ENCODE results near the gene XYLT1. TPM values are rescaled to one million over a fixed set of nuclear protein-coding genes. Genes with fewer than 3 reads are reported as not detected.

Gene XYLT1
- polyA plus RNA-seq, 1 donor from 2014 or later = 3.3 TPM

DNA sequence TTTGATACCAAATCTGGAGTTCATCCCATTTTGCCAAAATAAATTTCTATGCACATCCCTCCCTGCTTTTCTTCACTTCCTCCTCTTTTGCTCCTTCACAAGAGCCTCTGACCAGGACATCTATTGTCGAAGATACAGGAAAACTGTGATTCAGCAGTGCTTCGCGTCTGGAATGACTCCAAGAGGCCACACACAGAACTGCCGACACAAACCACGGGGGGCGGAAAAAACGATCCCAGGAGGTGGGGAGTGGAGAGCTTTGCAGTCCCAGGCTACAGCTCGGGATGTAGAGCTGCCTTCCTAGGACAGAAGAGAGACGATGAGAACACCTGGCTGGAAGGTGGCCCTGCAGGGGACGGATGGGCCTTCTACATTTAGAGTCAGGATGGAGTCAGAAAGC lies 102.8 kb downstream of the XYLT1 start:
- Histone ChIP-seq H3F3A (ENCODE audit: insufficient read depth, low read length, poor library complexity, severe bottlenecking) (no peaks in the 10 kb centered on the region), H3K79me2 (replicated peaks; ENCODE audit: insufficient read depth, low read length) (peaks cover 4% of the 10 kb centered on the region), H2AFZ (ENCODE audit: low read depth, low read length) (no peak overlapping the region), H3K9me3 (ENCODE audit: low read length) (no peaks in the 10 kb centered on the region), H3K27me3 (ENCODE audit: insufficient read depth, low read depth, low read length) (no peaks in the 10 kb centered on the region), H4K20me1 (ENCODE audit: insufficient read depth) (no peaks in the 10 kb centered on the region), H3K4me2 (ENCODE audit: low read length) (no peak overlapping the region), H3K9me2 (ENCODE audit: insufficient read depth, low read length) (no peaks in the 10 kb centered on the region), H3K9ac (ENCODE audit: low read length) (no peak overlapping the region), H3K36me3 (ENCODE audit: insufficient read depth, low read length) (no peaks in the 10 kb centered on the region), H3K27ac (ENCODE audit: low read length) (no peak overlapping the region), H3K4me3 (ENCODE audit: low read length) (no peak overlapping the region)
- TF ChIP-seq EZH2 (IDR thresholded peaks at IDR 0.05; ENCODE audit: borderline replicate concordance, insufficient read depth, low read length, poor library complexity, severe bottlenecking) (no peak), MXI1 (conservative IDR thresholded peaks at IDR 0.05; ENCODE audit: poor library complexity, severe bottlenecking) (no peak), SMC3 (conservative IDR thresholded peaks at IDR 0.05; ENCODE audit: poor library complexity) (no peak), EP300 (conservative IDR thresholded peaks at IDR 0.05; ENCODE audit: poor library complexity, severe bottlenecking) (no peak), POLR2AphosphoS5 (IDR thresholded peaks at IDR 0.05) (no peak), RAD21 (conservative IDR thresholded peaks at IDR 0.05) (no peak), TAF1 (IDR thresholded peaks at IDR 0.05; ENCODE audit: low read depth) (no peak)
- TF ChIP-seq, protein P1, sequence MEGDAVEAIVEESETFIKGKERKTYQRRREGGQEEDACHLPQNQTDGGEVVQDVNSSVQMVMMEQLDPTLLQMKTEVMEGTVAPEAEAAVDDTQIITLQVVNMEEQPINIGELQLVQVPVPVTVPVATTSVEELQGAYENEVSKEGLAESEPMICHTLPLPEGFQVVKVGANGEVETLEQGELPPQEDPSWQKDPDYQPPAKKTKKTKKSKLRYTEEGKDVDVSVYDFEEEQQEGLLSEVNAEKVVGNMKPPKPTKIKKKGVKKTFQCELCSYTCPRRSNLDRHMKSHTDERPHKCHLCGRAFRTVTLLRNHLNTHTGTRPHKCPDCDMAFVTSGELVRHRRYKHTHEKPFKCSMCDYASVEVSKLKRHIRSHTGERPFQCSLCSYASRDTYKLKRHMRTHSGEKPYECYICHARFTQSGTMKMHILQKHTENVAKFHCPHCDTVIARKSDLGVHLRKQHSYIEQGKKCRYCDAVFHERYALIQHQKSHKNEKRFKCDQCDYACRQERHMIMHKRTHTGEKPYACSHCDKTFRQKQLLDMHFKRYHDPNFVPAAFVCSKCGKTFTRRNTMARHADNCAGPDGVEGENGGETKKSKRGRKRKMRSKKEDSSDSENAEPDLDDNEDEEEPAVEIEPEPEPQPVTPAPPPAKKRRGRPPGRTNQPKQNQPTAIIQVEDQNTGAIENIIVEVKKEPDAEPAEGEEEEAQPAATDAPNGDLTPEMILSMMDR (IDR thresholded peaks at IDR 0.05; ENCODE audit: poor library complexity, severe bottlenecking) = no peak
- TF ChIP-seq, protein P2, sequence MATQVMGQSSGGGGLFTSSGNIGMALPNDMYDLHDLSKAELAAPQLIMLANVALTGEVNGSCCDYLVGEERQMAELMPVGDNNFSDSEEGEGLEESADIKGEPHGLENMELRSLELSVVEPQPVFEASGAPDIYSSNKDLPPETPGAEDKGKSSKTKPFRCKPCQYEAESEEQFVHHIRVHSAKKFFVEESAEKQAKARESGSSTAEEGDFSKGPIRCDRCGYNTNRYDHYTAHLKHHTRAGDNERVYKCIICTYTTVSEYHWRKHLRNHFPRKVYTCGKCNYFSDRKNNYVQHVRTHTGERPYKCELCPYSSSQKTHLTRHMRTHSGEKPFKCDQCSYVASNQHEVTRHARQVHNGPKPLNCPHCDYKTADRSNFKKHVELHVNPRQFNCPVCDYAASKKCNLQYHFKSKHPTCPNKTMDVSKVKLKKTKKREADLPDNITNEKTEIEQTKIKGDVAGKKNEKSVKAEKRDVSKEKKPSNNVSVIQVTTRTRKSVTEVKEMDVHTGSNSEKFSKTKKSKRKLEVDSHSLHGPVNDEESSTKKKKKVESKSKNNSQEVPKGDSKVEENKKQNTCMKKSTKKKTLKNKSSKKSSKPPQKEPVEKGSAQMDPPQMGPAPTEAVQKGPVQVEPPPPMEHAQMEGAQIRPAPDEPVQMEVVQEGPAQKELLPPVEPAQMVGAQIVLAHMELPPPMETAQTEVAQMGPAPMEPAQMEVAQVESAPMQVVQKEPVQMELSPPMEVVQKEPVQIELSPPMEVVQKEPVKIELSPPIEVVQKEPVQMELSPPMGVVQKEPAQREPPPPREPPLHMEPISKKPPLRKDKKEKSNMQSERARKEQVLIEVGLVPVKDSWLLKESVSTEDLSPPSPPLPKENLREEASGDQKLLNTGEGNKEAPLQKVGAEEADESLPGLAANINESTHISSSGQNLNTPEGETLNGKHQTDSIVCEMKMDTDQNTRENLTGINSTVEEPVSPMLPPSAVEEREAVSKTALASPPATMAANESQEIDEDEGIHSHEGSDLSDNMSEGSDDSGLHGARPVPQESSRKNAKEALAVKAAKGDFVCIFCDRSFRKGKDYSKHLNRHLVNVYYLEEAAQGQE (IDR thresholded peaks at IDR 0.05; ENCODE audit: borderline replicate concordance) = no peak

DNA sequence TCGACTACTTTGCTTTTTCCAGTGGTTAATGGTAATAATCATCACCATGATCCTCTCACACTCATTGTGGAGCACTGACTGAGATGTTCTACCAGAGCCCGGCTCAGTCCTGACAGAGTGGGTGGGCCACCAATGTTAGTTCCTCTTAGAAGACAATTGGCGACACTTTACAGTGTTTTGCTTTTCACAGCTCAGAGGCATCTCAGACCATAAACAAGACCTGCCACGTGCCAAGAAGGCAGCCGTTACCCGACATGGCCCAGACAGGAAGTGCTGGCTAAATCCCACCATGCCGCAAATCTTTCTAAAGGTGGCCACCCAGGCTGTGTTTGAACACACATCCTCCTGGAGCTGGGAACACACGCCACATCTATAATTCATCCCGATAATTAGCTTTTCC lies 103.7 kb downstream of the XYLT1 start:
- Histone ChIP-seq H3K9me2 (ENCODE audit: insufficient read depth, low read length) (no peaks in the 10 kb centered on the region), H4K20me1 (ENCODE audit: insufficient read depth) (no peaks in the 10 kb centered on the region), H3K79me2 (replicated peaks; ENCODE audit: insufficient read depth, low read length) (peaks cover 4% of the 10 kb centered on the region), H3K36me3 (ENCODE audit: insufficient read depth, low read length) (no peaks in the 10 kb centered on the region), H3K9me3 (ENCODE audit: low read length) (no peaks in the 10 kb centered on the region), H2AFZ (ENCODE audit: low read depth, low read length) (no peak overlapping the region), H3F3A (ENCODE audit: insufficient read depth, low read length, poor library complexity, severe bottlenecking) (no peaks in the 10 kb centered on the region), H3K27me3 (ENCODE audit: insufficient read depth, low read depth, low read length) (no peaks in the 10 kb centered on the region), H3K27ac (ENCODE audit: low read length) (no peak overlapping the region), H3K9ac (ENCODE audit: low read length) (no peak overlapping the region), H3K4me3 (ENCODE audit: low read length) (no peak overlapping the region), H3K4me2 (ENCODE audit: low read length) (no peak overlapping the region)
- TF ChIP-seq POLR2AphosphoS5 (IDR thresholded peaks at IDR 0.05) = no peak
- no peak for TF ChIP-seq SMC3 (conservative IDR thresholded peaks at IDR 0.05; ENCODE audit: poor library complexity)
- no peak for TF ChIP-seq EZH2 (IDR thresholded peaks at IDR 0.05; ENCODE audit: borderline replicate concordance, insufficient read depth, low read length, poor library complexity, severe bottlenecking)
- no peak for TF ChIP-seq TAF1 (IDR thresholded peaks at IDR 0.05; ENCODE audit: low read depth)
- TF ChIP-seq, protein P2 (IDR thresholded peaks at IDR 0.05; ENCODE audit: borderline replicate concordance) = no peak
- no peak for TF ChIP-seq EP300 (conservative IDR thresholded peaks at IDR 0.05; ENCODE audit: poor library complexity, severe bottlenecking)
- no peak for TF ChIP-seq MXI1 (conservative IDR thresholded peaks at IDR 0.05; ENCODE audit: poor library complexity, severe bottlenecking)
- TF ChIP-seq RAD21 (conservative IDR thresholded peaks at IDR 0.05) = no peak
- TF ChIP-seq, protein P1 (IDR thresholded peaks at IDR 0.05; ENCODE audit: poor library complexity, severe bottlenecking) = no peak
